Measurements from ENCODE around the gene CDC25A. TPM values are rescaled to one million over a fixed set of nuclear protein-coding genes. Genes with fewer than 3 reads are reported as not detected.

Gene CDC25A
- total and polyA plus RNA-seq, 9 of the 15 experiments (the other 6 are each of a cell fraction or from before 2014, with no cell fraction given), result 3.4 to 61.3 (median 51.8) TPM

DNA sequence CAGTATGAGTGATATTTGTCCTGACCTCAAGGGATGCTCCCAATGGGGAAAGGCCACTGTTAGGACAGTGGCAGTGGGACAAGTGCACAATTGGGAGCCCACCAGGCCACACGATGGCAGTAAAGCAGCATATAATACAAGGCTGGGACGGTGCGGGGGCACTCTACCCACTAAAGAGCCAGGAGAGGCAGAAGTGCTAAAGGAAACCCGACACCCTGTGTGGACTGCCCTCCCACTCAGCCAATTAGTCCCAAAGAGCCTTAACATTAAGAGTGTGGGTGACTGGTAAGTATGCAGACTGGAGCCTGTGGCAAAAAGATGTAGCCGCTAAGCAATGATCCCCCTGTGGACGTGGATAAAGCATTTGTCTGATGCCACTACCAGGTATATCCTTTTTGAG, 44.5 kb upstream of the CDC25A start (continued):
- no peak for TF ChIP-seq SETDB1 (IDR thresholded peaks at IDR 0.05; ENCODE audit: low read length)
- TF ChIP-seq, protein P1, sequence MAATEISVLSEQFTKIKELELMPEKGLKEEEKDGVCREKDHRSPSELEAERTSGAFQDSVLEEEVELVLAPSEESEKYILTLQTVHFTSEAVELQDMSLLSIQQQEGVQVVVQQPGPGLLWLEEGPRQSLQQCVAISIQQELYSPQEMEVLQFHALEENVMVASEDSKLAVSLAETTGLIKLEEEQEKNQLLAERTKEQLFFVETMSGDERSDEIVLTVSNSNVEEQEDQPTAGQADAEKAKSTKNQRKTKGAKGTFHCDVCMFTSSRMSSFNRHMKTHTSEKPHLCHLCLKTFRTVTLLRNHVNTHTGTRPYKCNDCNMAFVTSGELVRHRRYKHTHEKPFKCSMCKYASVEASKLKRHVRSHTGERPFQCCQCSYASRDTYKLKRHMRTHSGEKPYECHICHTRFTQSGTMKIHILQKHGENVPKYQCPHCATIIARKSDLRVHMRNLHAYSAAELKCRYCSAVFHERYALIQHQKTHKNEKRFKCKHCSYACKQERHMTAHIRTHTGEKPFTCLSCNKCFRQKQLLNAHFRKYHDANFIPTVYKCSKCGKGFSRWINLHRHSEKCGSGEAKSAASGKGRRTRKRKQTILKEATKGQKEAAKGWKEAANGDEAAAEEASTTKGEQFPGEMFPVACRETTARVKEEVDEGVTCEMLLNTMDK (IDR thresholded peaks at IDR 0.05; ENCODE audit: borderline replicate concordance, insufficient read depth, low read depth, low read length, poor library complexity, severe bottlenecking), result peak; percentile 83
- TF ChIP-seq LARP7 (IDR thresholded peaks at IDR 0.05), result no peak
- no peak for TF ChIP-seq SRF (CRISPR knock-in tag; IDR thresholded peaks at IDR 0.05)
- TF ChIP-seq, protein P2, sequence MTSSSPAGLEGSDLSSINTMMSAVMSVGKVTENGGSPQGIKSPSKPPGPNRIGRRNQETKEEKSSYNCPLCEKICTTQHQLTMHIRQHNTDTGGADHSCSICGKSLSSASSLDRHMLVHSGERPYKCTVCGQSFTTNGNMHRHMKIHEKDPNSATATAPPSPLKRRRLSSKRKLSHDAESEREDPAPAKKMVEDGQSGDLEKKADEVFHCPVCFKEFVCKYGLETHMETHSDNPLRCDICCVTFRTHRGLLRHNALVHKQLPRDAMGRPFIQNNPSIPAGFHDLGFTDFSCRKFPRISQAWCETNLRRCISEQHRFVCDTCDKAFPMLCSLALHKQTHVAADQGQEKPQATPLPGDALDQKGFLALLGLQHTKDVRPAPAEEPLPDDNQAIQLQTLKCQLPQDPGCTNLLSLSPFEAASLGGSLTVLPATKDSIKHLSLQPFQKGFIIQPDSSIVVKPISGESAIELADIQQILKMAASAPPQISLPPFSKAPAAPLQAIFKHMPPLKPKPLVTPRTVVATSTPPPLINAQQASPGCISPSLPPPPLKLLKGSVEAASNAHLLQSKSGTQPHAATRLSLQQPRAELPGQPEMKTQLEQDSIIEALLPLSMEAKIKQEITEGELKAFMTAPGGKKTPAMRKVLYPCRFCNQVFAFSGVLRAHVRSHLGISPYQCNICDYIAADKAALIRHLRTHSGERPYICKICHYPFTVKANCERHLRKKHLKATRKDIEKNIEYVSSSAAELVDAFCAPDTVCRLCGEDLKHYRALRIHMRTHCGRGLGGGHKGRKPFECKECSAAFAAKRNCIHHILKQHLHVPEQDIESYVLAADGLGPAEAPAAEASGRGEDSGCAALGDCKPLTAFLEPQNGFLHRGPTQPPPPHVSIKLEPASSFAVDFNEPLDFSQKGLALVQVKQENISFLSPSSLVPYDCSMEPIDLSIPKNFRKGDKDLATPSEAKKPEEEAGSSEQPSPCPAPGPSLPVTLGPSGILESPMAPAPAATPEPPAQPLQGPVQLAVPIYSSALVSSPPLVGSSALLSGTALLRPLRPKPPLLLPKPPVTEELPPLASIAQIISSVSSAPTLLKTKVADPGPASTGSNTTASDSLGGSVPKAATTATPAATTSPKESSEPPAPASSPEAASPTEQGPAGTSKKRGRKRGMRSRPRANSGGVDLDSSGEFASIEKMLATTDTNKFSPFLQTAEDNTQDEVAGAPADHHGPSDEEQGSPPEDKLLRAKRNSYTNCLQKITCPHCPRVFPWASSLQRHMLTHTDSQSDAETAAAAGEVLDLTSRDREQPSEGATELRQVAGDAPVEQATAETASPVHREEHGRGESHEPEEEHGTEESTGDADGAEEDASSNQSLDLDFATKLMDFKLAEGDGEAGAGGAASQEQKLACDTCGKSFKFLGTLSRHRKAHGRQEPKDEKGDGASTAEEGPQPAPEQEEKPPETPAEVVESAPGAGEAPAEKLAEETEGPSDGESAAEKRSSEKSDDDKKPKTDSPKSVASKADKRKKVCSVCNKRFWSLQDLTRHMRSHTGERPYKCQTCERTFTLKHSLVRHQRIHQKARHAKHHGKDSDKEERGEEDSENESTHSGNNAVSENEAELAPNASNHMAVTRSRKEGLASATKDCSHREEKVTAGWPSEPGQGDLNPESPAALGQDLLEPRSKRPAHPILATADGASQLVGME (CRISPR knock-in tag; IDR thresholded peaks at IDR 0.05), result no peak
- TF ChIP-seq ATF7 (IDR thresholded peaks at IDR 0.05), result 0 out of 2 replicates have a peak, but pooled peaks have one; percentile 25
- no peak for TF ChIP-seq PYGO2 (tag; IDR thresholded peaks at IDR 0.05)
- no peak for TF ChIP-seq BRF1 (IDR thresholded peaks at IDR 0.05; ENCODE audit: borderline replicate concordance, extremely low read depth, insufficient read length)
- TF ChIP-seq WHSC1 (IDR thresholded peaks at IDR 0.05; ENCODE audit: low read length), result no peak
- TF ChIP-seq SRSF1 (IDR thresholded peaks at IDR 0.05; ENCODE audit: low read depth, low read length), result no peak
- 0 out of 2 replicates have a peak, but pooled peaks have one; percentile 16 for TF ChIP-seq DPF2 (IDR thresholded peaks at IDR 0.05)
- no peak for TF ChIP-seq NCOA2 (IDR thresholded peaks at IDR 0.05; ENCODE audit: partially characterized antibody in 2 of 2)
- TF ChIP-seq CTBP1 (IDR thresholded peaks at IDR 0.05; ENCODE audit: borderline replicate concordance), result peak; percentile 36; the same call in 1 of the 2 replicates
- TF ChIP-seq ZBTB33 (CRISPR knock-in tag; IDR thresholded peaks at IDR 0.05), result peak; percentile 67
- TF ChIP-seq CREBBP (IDR thresholded peaks at IDR 0.05; ENCODE audit: low read depth, low read length), result no peak
- TF ChIP-seq, protein P3, sequence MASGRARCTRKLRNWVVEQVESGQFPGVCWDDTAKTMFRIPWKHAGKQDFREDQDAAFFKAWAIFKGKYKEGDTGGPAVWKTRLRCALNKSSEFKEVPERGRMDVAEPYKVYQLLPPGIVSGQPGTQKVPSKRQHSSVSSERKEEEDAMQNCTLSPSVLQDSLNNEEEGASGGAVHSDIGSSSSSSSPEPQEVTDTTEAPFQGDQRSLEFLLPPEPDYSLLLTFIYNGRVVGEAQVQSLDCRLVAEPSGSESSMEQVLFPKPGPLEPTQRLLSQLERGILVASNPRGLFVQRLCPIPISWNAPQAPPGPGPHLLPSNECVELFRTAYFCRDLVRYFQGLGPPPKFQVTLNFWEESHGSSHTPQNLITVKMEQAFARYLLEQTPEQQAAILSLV (tag; IDR thresholded peaks at IDR 0.05), result no peak
